GM12891 (cell line): Measurements from ENCODE around the gene MYLIP.
A peak's percentile ranks its signal among the peaks of the same experiment; 100 is the strongest.

Experiments
- DNase-seq: peaks from one replicate; pipeline ENCODE4 v3.0.0; 2011; ENCODE audit warnings: low spot score; ENCODE audit not compliant: insufficient read length
- FAIRE-seq: peaks from 2 replicates; lab custom pipeline; 2011; peaks lifted over from hg19 to GRCh38; lab: Jason Lieb, UNC
- PAX5 ChIP-seq: IDR thresholded peaks from 2 replicates; pipeline ENCODE4 v1.6.1; 2011; ENCODE audit warnings: low read length, moderate library complexity, mild to moderate bottlenecking; ENCODE audit not compliant: insufficient read depth, severe bottlenecking
- POLR2A ChIP-seq: IDR thresholded peaks from 2 replicates; pipeline ENCODE4 v1.6.1; 2011; ENCODE audit warnings: low read depth, low read length, control low read depth
- POLR2AphosphoS5 ChIP-seq: IDR thresholded peaks from 2 replicates; pipeline ENCODE4 v1.6.1; 2011; ENCODE audit warnings: low read depth, low read length, control low read depth
- POU2F2 ChIP-seq: IDR thresholded peaks from 2 replicates; pipeline ENCODE4 v1.6.1; 2011; ENCODE audit warnings: low read depth, mild to moderate bottlenecking, control low read depth, low read length, moderate library complexity
- SPI1 ChIP-seq: IDR thresholded peaks from 2 replicates; pipeline ENCODE4 v1.6.1; 2011; ENCODE audit warnings: low read depth, low read length, control low read depth
- TAF1 ChIP-seq: IDR thresholded peaks from 2 replicates; pipeline ENCODE4 v1.6.1; 2011; ENCODE audit warnings: low read depth, low read length, control low read depth

The MYLIP gene

DNA sequence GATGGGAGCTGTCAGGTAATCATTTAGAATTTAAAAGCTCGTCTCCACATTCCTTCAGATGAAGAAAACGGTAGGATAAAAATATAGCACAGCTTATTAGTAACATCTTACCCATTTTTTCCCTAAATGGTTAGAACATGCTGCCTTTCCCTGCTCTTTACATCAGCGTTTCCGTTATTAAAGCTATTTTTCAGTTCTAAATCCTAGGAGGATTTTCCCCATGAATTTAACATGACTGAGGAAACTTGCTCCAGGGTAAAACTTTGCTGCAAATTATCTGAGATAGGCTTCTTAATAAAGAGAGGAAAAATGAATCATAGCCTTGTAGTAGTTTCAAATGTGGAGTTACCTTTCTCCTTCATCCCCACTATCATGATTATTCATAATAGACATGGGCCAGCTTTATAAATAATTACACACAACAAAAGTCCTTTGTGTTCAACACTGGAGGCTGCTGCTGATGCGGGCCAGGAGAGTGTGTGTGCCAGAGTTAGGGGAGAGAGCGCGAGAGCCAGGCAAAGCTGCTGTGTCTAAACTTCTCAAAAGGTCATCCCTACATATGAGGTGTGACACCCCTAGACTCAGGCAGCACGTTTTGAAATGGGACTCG lies 24.4 kb downstream of the MYLIP start:
- TF ChIP-seq TAF1 (no peak), SPI1 (no peak), PAX5 (no peak), POLR2AphosphoS5 (no peak), POU2F2 (no peak)
- DNase-seq = no peak
- no peak for FAIRE-seq

DNA sequence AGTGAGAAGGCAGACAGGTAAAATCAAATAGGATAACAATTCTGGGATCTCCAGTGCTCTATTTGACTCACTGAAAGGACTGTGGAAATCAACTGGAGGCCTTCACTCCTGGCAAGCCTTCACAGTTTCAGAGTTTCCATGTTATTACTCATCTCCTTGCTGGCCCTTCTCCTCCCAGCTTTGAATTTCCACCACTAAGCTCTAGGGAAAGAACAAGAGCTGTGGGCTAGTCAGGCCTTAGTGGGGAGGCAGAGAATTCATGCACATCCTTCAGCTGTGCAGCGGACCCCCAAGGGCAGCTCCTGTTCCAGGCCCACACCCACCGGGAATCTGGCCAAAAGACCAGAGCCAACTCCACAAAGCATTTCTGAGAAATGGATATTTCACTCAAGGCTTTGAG lies 26.0 kb downstream of the MYLIP start:
- no peak for DNase-seq
- TF ChIP-seq POU2F2 (no peak), PAX5 (no peak), TAF1 (no peak), POLR2A (no peak), SPI1 (no peak), POLR2AphosphoS5 (no peak)
- FAIRE-seq = no peak

- no peak for TF ChIP-seq POU2F2
- no peak for TF ChIP-seq PAX5
- TF ChIP-seq POLR2A = no peak
- no peak for TF ChIP-seq POLR2AphosphoS5
- no peak for TF ChIP-seq TAF1
- no peak for TF ChIP-seq SPI1
- FAIRE-seq (no peak), DNase-seq (no peak)
Measured at GRCh38 chr6:16157492-16157891, 28.6 kb downstream of the MYLIP start.

- FAIRE-seq (no peak), DNase-seq (no peak)
- no peak for TF ChIP-seq PAX5
- TF ChIP-seq SPI1 = no peak
- TF ChIP-seq POU2F2 = no peak
- no peak for TF ChIP-seq POLR2A
- TF ChIP-seq TAF1 = no peak
- TF ChIP-seq POLR2AphosphoS5 = no peak
Measured at GRCh38 chr6:16157909-16158308, 29.0 kb downstream of the MYLIP start.

DNA sequence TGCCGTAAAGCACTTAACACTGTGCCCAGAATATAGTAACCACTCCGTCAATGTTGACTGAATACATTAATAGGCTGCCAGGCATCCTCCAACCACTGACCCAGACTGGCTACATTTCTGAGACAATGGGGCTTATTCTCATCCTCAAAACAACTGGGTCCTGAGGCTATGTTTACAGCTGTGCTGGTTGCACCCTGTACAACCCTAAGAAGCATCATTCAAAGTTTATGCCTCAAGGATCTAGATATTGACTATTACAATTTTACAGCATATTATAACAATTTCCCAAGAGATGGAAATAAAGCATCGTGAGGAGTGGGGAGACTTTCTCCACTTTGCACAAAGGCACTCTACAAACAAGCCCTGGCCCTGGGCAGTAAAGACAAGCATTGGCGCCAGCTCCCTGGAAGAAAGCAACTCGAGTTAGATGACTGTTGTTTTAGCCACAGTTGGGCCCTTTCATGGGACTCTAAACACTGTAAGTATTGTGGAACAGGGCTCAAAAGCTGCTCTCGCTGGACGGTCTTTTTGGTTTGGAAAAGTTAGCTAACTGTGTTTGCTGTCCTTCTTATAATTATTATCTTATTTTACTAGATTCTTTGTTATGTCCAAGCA lies 30.2 kb downstream of the MYLIP start:
- no peak for FAIRE-seq
- DNase-seq = no peak
- TF ChIP-seq TAF1 (no peak), POLR2A (no peak), SPI1 (no peak), PAX5 (no peak), POLR2AphosphoS5 (no peak), POU2F2 (no peak)

- TF ChIP-seq PAX5 (no peak), SPI1 (no peak), POLR2A (no peak), POLR2AphosphoS5 (no peak), POU2F2 (no peak), TAF1 (no peak)
- FAIRE-seq (no peak), DNase-seq (no peak)
Measured at GRCh38 chr6:16160794-16161193, 31.9 kb downstream of the MYLIP start.

- DNase-seq (no peak), FAIRE-seq (no peak)
- TF ChIP-seq TAF1 (no peak), POLR2AphosphoS5 (no peak), POU2F2 (no peak), SPI1 (no peak), POLR2A (no peak), PAX5 (no peak)
Measured at GRCh38 chr6:16162003-16162402, 33.1 kb downstream of the MYLIP start.

DNA sequence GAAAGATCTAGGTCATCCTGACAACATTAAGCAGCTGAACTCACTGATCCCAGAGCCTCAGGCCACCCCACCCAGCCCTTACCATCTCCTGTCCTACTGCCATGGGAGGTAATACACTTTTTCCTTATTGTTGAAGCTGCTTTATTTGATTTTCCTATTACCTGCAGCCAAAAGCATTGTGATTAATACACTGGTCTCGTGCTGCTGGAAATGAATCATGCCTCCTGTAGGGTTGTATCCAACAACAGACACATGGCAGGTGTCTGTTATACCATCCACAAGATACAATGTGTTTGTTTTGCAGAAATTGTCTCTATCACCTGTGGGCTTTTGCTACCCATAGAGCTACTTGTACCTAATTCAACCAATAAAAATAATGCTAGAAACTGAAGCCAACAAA lies 34.2 kb downstream of the MYLIP start:
- FAIRE-seq = no peak
- TF ChIP-seq PAX5 (no peak), TAF1 (no peak), POLR2AphosphoS5 (no peak), POLR2A (no peak), POU2F2 (no peak), SPI1 (no peak)
- DNase-seq = no peak

GRCh38 chr6:16163535-16164300 lies 34.8 kb downstream of the MYLIP start:
- FAIRE-seq = peak; percentile 66
- TF ChIP-seq POLR2AphosphoS5 = no peak
- TF ChIP-seq SPI1 = peak; percentile 70
- DNase-seq = no peak

GRCh38 chr6:16165641-16166040 lies 36.8 kb downstream of the MYLIP start:
- TF ChIP-seq POLR2AphosphoS5 (no peak), POLR2A (no peak), TAF1 (no peak), PAX5 (no peak), POU2F2 (no peak), SPI1 (no peak)
- DNase-seq (no peak), FAIRE-seq (no peak)
